Activated T-cell treated with anti-CD3 and anti-CD28 coated beads for 1 hour (primary cell): Measurements from ENCODE around the gene NOSIP.

Experiments
- DNase-seq: peaks from one replicate; pipeline ENCODE4 v3.0.0-alpha.2; 2020; ENCODE audit warnings: low read depth

Gene NOSIP

GRCh38 chr19:49594993-49595818 lies 14.8 kb upstream of the NOSIP start:
- DNase-seq: no peak

GRCh38 chr19:49594157-49594992 lies 14.0 kb upstream of the NOSIP start:
- no peak for DNase-seq

- peak; percentile 88 for DNase-seq
Observed at GRCh38 chr19:49593233-49594113, 13.1 kb upstream of the NOSIP start.

- no peak for DNase-seq
Observed at GRCh38 chr19:49592486-49593232, 12.3 kb upstream of the NOSIP start.

GRCh38 chr19:49591731-49592485 lies 11.6 kb upstream of the NOSIP start:
- DNase-seq: peak; percentile 27

GRCh38 chr19:49590971-49591730 lies 10.8 kb upstream of the NOSIP start, which contains the start of gene PRR12:
Gene PRR12, plus strand, starts transcription at chr19:49591182. Its CDS starts 473 bp downstream, at chr19:49591655.
- peak; percentile 54 for DNase-seq

GRCh38 chr19:49590071-49590970 lies 10.0 kb upstream of the NOSIP start:
- DNase-seq: peak; percentile 93

GRCh38 chr19:49589502-49589905 lies 9.1 kb upstream of the NOSIP start:
- no peak for DNase-seq

- DNase-seq: no peak
Observed at GRCh38 chr19:49588365-49589122, 8.2 kb upstream of the NOSIP start.

- no peak for DNase-seq
Observed at GRCh38 chr19:49587227-49587626, 6.9 kb upstream of the NOSIP start.

GRCh38 chr19:49585023-49585422 lies 4.7 kb upstream of the NOSIP start:
- DNase-seq: no peak

- no peak for DNase-seq
Observed at GRCh38 chr19:49583239-49583638, 2.9 kb upstream of the NOSIP start.

GRCh38 chr19:49581007-49581508 lies 702 bp upstream of the NOSIP start, which contains the start of gene PRRG2:
Gene PRRG2, plus strand, starts transcription at chr19:49581316. Its CDS starts 1,904 bp downstream, at chr19:49583220.
- DNase-seq: no peak

- no peak for DNase-seq
Observed at GRCh38 chr19:49579947-49580263, 451 bp downstream of the NOSIP start.

- no peak for DNase-seq
Observed at GRCh38 chr19:49579193-49579592, 1.2 kb downstream of the NOSIP start.

GRCh38 chr19:49574206-49574755 lies 6.1 kb downstream of the NOSIP start:
- DNase-seq: no peak

GRCh38 chr19:49573425-49573824 lies 6.9 kb downstream of the NOSIP start:
- no peak for DNase-seq
